ENCODE data around the gene TLCD1.

The TLCD1 gene

DNA sequence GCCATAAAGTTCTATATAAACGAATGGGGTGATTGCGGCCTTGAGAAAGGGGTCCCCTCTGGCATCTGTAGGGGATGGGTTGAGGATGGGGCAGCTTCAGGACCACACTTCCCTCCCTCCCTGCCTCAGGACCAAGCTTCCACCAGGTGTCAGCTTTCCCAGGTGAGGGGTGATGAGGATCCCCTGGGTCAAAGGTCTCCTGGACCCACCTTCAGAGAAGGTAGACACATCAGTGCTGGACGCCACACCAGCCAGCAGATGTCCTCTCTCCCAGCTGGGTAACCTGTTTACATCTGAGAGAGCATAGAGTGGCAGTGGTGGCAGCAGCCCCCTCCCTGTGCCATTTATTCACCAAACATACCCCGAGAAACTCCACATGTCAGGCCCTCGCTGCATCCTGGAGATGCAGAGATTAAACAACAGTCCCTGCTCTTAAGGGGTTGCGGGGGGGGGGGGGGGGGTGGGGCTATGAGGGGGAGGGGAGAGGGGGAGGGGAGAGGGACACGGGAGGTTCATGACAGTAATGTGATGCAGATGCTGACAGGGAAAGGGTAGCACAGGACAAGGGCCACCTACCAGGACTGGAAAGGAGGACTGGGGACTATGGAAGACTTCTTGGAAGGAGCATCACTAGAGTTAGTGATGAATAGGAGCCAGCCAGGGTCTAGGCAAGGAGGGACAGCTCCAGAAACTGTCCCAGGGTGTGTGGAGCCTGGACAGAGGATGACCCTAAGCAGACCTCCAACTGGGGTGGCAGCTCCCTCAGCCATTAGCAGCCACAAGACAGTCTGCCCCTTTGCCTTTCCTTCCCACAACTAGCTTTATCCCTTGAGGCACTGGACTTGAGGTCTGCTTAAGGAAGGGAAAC lies 19.3 kb downstream of the TLCD1 start:
- intact Hi-C loops (cut with DNase I; ENCODE audit: low total_unique reads), result no loop called here
- TF ChIP-seq, protein P1, sequence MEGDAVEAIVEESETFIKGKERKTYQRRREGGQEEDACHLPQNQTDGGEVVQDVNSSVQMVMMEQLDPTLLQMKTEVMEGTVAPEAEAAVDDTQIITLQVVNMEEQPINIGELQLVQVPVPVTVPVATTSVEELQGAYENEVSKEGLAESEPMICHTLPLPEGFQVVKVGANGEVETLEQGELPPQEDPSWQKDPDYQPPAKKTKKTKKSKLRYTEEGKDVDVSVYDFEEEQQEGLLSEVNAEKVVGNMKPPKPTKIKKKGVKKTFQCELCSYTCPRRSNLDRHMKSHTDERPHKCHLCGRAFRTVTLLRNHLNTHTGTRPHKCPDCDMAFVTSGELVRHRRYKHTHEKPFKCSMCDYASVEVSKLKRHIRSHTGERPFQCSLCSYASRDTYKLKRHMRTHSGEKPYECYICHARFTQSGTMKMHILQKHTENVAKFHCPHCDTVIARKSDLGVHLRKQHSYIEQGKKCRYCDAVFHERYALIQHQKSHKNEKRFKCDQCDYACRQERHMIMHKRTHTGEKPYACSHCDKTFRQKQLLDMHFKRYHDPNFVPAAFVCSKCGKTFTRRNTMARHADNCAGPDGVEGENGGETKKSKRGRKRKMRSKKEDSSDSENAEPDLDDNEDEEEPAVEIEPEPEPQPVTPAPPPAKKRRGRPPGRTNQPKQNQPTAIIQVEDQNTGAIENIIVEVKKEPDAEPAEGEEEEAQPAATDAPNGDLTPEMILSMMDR (IDR thresholded peaks at IDR 0.05), result no peak

GRCh38 chr17:28705728-28706334 lies 20.2 kb downstream of the TLCD1 start:
- Histone ChIP-seq H3K4me1 (peaks cover 0 to 7% (median 0%) of the 10 kb centered on the region in 4 donors), H3K4me3 (no peak overlapping the region), H3K36me3 (peaks cover 27 to 55% (median 35%) of the 10 kb centered on the region in 3 donors), H3K9me3 (no peaks in the 10 kb centered on the region), H3K27me3 (no peaks in the 10 kb centered on the region), H3K27ac (no peak overlapping the region)
- TF ChIP-seq, protein P1 (IDR thresholded peaks at IDR 0.05), result no peak
- intact Hi-C loops (cut with DNase I; ENCODE audit: low total_unique reads), result no loop called here
- DNase-seq, result no peak

More for the DNA sequence above, 19.3 kb downstream of the TLCD1 start:
- Histone ChIP-seq H3K4me1 (peaks cover 0 to 10% (median 2%) of the 10 kb centered on the region in 4 donors), H3K36me3 (peaks cover 18 to 46% (median 26%) of the 10 kb centered on the region in 3 donors), H3K27me3 (no peaks in the 10 kb centered on the region), H3K9me3 (no peaks in the 10 kb centered on the region), H3K27ac (no peak overlapping the region), H3K4me3 (no peak overlapping the region)
- DNase-seq, result no peak

DNA sequence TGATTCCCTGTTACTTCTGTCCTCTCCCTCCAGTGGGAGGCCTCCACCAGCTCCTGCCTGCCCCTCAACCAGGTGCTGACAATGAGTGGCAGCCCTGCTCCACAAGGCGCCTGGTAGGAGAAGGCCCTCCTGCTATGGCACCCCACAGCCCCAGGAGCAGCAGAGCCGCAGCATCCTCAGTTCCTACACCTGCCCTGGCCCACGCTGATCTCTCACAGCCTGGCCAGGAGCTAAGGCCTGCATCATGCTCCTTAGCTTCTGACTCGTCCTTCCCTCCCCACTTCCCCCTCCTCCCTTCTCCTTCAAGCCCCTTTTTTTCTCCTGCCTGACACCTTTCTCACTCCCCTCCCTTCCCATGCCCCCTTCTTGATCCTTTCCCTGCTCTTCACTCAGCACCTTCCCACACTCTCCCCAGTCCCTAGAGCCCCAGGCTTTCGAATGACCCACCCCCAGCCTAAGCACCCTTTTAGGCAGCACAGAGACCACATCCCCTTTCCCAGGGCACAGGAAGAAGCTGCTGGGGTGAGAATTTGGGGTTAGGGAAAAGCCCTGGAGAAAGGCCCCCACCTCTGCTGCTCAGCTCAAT lies 20.9 kb downstream of the TLCD1 start:
- Histone ChIP-seq H3K4me1 (peaks cover 0 to 3% (median 0%) of the 10 kb centered on the region in 4 donors), H3K27me3 (no peaks in the 10 kb centered on the region), H3K9me3 (no peaks in the 10 kb centered on the region), H3K4me3 (no peak overlapping the region), H3K36me3 (peaks cover 34 to 61% (median 41%) of the 10 kb centered on the region in 3 donors), H3K27ac (no peak overlapping the region)
- TF ChIP-seq, protein P1 (IDR thresholded peaks at IDR 0.05), result no peak
- DNase-seq, result no peak
- intact Hi-C loops (cut with DNase I; ENCODE audit: low total_unique reads), result no loop called here

DNA sequence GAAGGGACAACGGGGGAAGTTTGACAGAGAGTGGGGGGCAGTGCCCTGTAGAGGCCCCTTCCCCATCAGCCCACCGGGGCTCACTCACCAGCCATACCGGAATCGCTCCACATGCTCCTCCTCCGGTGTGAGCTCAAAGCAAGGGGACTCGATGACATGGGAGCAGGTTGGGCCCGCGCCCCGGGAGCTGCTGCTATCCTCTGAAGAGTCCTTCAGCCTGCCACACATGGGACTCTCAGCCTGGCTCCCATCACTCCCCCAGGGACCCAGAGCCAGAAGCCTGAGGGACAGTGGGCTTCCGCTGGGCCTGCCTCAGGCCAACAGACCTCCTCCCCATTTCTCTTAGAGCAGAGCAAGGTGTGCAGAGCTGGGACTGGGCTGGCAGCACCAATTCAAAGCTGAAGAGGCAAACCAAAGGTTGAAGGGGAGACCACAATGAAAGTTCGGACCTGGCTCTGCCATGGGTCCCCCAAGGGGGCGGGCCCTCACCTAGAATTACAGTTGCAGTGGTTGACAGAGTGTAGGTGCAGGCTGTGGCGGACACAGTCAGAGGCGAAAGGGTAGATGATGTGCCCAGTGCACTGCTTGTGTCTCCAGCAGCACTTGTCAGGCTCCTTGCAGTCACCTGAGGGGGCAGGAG lies 21.7 kb downstream of the TLCD1 start:
- intact Hi-C loops (cut with DNase I; ENCODE audit: low total_unique reads), result loop anchor here (5.0 kb wide), 1 partner anchor 42 kb away; the partner anchor contains the start of genes SDF2 and SUPT6H
- TF ChIP-seq, protein P1 (IDR thresholded peaks at IDR 0.05), result no peak
- Histone ChIP-seq H3K4me1 (no peaks in the 10 kb centered on the region), H3K9me3 (no peaks in the 10 kb centered on the region), H3K36me3 (peaks cover 42 to 69% (median 50%) of the 10 kb centered on the region in 3 donors), H3K4me3 (no peak overlapping the region), H3K27me3 (no peaks in the 10 kb centered on the region), H3K27ac (no peak overlapping the region)
- DNase-seq, result no peak

DNA sequence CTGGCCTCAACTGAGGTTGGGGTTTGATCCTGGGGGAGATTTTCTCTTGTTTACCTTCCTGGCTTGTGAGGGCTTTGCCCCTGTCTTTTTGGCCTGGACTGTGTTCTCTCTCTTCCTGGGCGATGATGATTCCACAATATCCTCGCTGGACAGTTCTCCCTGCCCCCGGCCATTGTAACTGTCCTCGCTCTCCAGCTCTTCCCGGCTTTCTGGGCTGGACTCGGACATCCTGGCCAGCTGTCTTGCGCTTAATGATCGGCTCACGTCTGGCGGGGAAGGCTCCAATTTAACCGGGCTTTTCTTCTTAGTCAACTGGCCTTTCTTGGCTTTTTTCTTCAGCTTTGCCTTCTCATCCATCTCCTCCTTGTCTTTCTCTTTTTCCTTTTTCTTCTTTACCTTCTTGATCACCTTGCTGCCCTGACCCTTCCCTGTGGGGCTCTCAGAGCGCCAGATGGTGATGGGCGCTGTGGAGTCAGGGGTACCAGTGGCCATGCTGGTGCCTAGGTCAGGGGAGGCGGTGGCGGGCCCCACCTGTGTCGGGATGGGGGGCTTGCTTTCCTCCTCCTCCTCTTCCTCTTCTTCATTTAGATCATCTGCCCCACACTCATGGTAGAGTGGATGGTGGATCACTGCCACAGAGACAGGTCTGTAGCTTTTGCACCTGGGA lies 22.3 kb downstream of the TLCD1 start:
- no peak for DNase-seq
- intact Hi-C loops (cut with DNase I; ENCODE audit: low total_unique reads), result loop anchor here (5.0 kb wide), 1 partner anchor 41 kb away; the partner anchor contains the start of genes SDF2 and SUPT6H
- Histone ChIP-seq H3K4me1 (no peaks in the 10 kb centered on the region), H3K36me3 (peaks cover 48 to 76% (median 56%) of the 10 kb centered on the region in 3 donors), H3K4me3 (no peak overlapping the region), H3K27ac (no peak overlapping the region), H3K9me3 (no peaks in the 10 kb centered on the region), H3K27me3 (no peaks in the 10 kb centered on the region)
- TF ChIP-seq, protein P1 (IDR thresholded peaks at IDR 0.05), result no peak

Data from tibial artery (tissue), 4 donors.